IMR-90 (cell line): ENCODE measurements around the gene AKAP6. TPM values are rescaled to one million over a fixed set of nuclear protein-coding genes. Genes with fewer than 3 reads are reported as not detected.

Source experiments
- ATAC-seq: fragments of 200-7000 bp; cut with Tn5 transposase; 2 replicates; pipeline ENCODE4 v1.9.1; 2020; ENCODE audit warnings: low read depth, mild to moderate bottlenecking, moderate library complexity
- BruUV-seq: library from RNA; stranded (reverse); fragments of 400-500 nt; replicated peaks from 2 replicates; lab custom pipeline; 2021; lab: Mats Ljungman, UMichigan
- CTCF ChIA-PET: fragments of 300-600 bp; formaldehyde crosslinking; extraction: SDS; loops from one replicate; lab custom pipeline; 2021; ENCODE audit warnings: antibody characterized with exemption; lab: Yijun Ruan, JAX
- POLR2A ChIA-PET: fragments of 300-600 bp; sonication (Branson Sonifier 250); formaldehyde crosslinking; loops from one replicate; lab custom pipeline; 2022; ENCODE audit warnings: antibody characterized with exemption; ENCODE audit not compliant: unreplicated experiment; lab: Charles Lee
- DNase-seq: peaks from one replicate; pipeline ENCODE4 v3.0.0; 2013
- H2AFZ ChIP-seq: replicated peaks from 2 replicates; pipeline ENCODE3; 2013; ENCODE audit warnings: low read length, mild to moderate bottlenecking; ENCODE audit not compliant: poor library complexity
- H2AK5ac ChIP-seq: 2 replicates; pipeline ENCODE4 v1.6.1; 2013; ENCODE audit warnings: low read depth, low read length, inconsistent platforms
- H2AK9ac ChIP-seq: replicated peaks from 2 replicates; pipeline ENCODE3; 2013; ENCODE audit warnings: mild to moderate bottlenecking, low read depth, low read length, moderate library complexity; ENCODE audit not compliant: poor library complexity
- H2BK120ac ChIP-seq: 2 replicates; pipeline ENCODE4 v1.6.1; 2013; ENCODE audit warnings: low read depth, low read length, inconsistent platforms
- H2BK15ac ChIP-seq: 3 replicates; pipeline ENCODE4 v1.6.1; 2013; ENCODE audit warnings: low read depth, low read length, inconsistent platforms
- H2BK20ac ChIP-seq: 2 replicates; pipeline ENCODE4 v1.6.1; 2013; ENCODE audit warnings: low read depth, mild to moderate bottlenecking, inconsistent platforms, low read length, moderate library complexity
- H2BK5ac ChIP-seq: 2 replicates; pipeline ENCODE4 v1.6.1; 2013; ENCODE audit warnings: mild to moderate bottlenecking, low read depth, low read length, inconsistent platforms; ENCODE audit not compliant: poor library complexity, severe bottlenecking
- H3K14ac ChIP-seq: replicated peaks from 2 replicates; pipeline ENCODE4 v1.6.1; 2013; ENCODE audit warnings: low read depth, low read length, inconsistent platforms
- H3K18ac ChIP-seq: 2 replicates; pipeline ENCODE4 v1.6.1; 2013; ENCODE audit warnings: low read depth, low read length, control low read depth
- H3K23ac ChIP-seq: 2 replicates; pipeline ENCODE4 v1.6.1; 2013; ENCODE audit warnings: low read depth, low read length, inconsistent platforms
- H3K27ac ChIP-seq: 2 replicates; pipeline ENCODE4 v1.5.1; 2013; ENCODE audit warnings: mild to moderate bottlenecking, control low read depth, low read length; ENCODE audit not compliant: insufficient read depth
- H3K27me3 ChIP-seq: 2 replicates; pipeline ENCODE4 v1.6.1; 2013; ENCODE audit warnings: low read length; ENCODE audit not compliant: control insufficient read depth, insufficient read depth
- H3K36me3 ChIP-seq: 2 replicates; pipeline ENCODE4 v1.6.1; 2013; ENCODE audit warnings: low read length, mixed read lengths; ENCODE audit not compliant: control insufficient read depth, insufficient read depth
- H3K4ac ChIP-seq: 2 replicates; pipeline ENCODE4 v1.6.1; 2013; ENCODE audit warnings: low read depth, low read length, inconsistent platforms
- H3K4me1 ChIP-seq: 2 replicates; pipeline ENCODE4 v1.6.1; 2013; ENCODE audit warnings: low read length, mixed read lengths; ENCODE audit not compliant: control insufficient read depth, insufficient read depth
- H3K4me2 ChIP-seq: 2 replicates; pipeline ENCODE4 v1.6.1; 2013; ENCODE audit warnings: low read depth, mild to moderate bottlenecking, control low read depth, low read length, moderate library complexity
- H3K4me3 ChIP-seq: 2 replicates; pipeline ENCODE4 v1.5.1; 2013; ENCODE audit warnings: low read depth, mild to moderate bottlenecking, control low read depth, low read length, moderate library complexity; ENCODE audit not compliant: insufficient read depth
- H3K56ac ChIP-seq: 2 replicates; pipeline ENCODE4 v1.6.1; 2013; ENCODE audit warnings: low read length, inconsistent platforms; ENCODE audit not compliant: insufficient read depth; ENCODE audit errors: extremely low read depth
- H3K79me1 ChIP-seq, 2 experiments: 2 replicates each; pipeline ENCODE4 v1.6.1; 2013; ENCODE audit warnings: low read length in 2 of 2, inconsistent platforms in 1 of 2, low read depth in 1 of 2
- H3K9ac ChIP-seq: 2 replicates; pipeline ENCODE4 v1.6.1; 2013; ENCODE audit warnings: low read depth, low read length, control low read depth
- H3K9me1 ChIP-seq: 2 replicates; pipeline ENCODE4 v1.6.1; 2013; ENCODE audit warnings: low read length, inconsistent platforms; ENCODE audit not compliant: insufficient read depth
- H3K9me3 ChIP-seq: 2 replicates; pipeline ENCODE4 v1.6.1; 2013; ENCODE audit warnings: low read length; ENCODE audit not compliant: control insufficient read depth, insufficient read depth
- H4K20me1 ChIP-seq: 2 replicates; pipeline ENCODE4 v1.6.1; 2013; ENCODE audit warnings: low read length, inconsistent platforms; ENCODE audit not compliant: insufficient read depth
- H4K5ac ChIP-seq: 2 replicates; pipeline ENCODE4 v1.6.1; 2013; ENCODE audit warnings: mild to moderate bottlenecking, low read depth, low read length, control low read depth
- H4K8ac ChIP-seq, 2 experiments: 2 replicates each; pipeline ENCODE4 v1.6.1; 2013; ENCODE audit warnings: low read depth in 2 of 2, low read length in 2 of 2, control low read depth in 1 of 2, inconsistent platforms in 1 of 2
- H4K91ac ChIP-seq: 2 replicates; pipeline ENCODE4 v1.6.1; 2013; ENCODE audit warnings: low read depth, low read length, inconsistent platforms; ENCODE audit not compliant: insufficient read depth
- CEBPB ChIP-seq: IDR thresholded peaks from 2 replicates; pipeline ENCODE4 v1.6.1; 2012; ENCODE audit warnings: low read depth, low read length, improper control_type of control experiment
- CHD1 ChIP-seq: IDR thresholded peaks from 2 replicates; pipeline ENCODE4 v1.6.1; 2012; ENCODE audit warnings: low read depth, low read length, improper control_type of control experiment
- FOS ChIP-seq: fragments of 150-350 bp; IDR thresholded peaks from 2 replicates; pipeline ENCODE4 v1.6.1; 2016; ENCODE audit warnings: low read depth, low read length
- MAFK ChIP-seq: IDR thresholded peaks from 2 replicates; pipeline ENCODE4 v1.6.1; 2012; ENCODE audit warnings: low read depth, low read length, improper control_type of control experiment
- MXI1 ChIP-seq: IDR thresholded peaks from 2 replicates; pipeline ENCODE4 v1.6.1; 2012; ENCODE audit warnings: low read depth, mild to moderate bottlenecking, low read length, moderate library complexity, borderline replicate concordance
- NFE2L2 ChIP-seq: fragments of 150-350 bp; IDR thresholded peaks from 2 replicates; pipeline ENCODE4 v1.6.1; 2016; ENCODE audit warnings: low read depth, mild to moderate bottlenecking, low read length
- POLR2A ChIP-seq: IDR thresholded peaks from 2 replicates; pipeline ENCODE4 v1.6.1; 2012; ENCODE audit warnings: mild to moderate bottlenecking, low read depth, low read length
- RAD21 ChIP-seq: IDR thresholded peaks from 2 replicates; pipeline ENCODE4 v1.6.1; 2012; ENCODE audit warnings: low read length, improper control_type of control experiment
- RCOR1 ChIP-seq: IDR thresholded peaks from 2 replicates; pipeline ENCODE4 v1.6.1; 2012; ENCODE audit warnings: mild to moderate bottlenecking, low read length, improper control_type of control experiment; ENCODE audit not compliant: insufficient replicate concordance
- WGBS, 2 experiments: methylation state at CpG; one replicate each; pipeline versions ENCODE4 v1.1.5 to v1.1.7; 2013; ENCODE audit warnings: missing lambda C conversion rate in 2 of 2; ENCODE audit not compliant: insufficient read length in 1 of 2; ENCODE audit errors: extremely low coverage in 2 of 2; 5-methylcytosine and 5-hydroxymethylcytosine counted together
- dilution Hi-C: fragments of 300-500 bp; cut with HindIII; formaldehyde crosslinking; loops from one replicate; pipeline ENCODE4 v1.14.3; 2018; ENCODE audit warnings: low sequenced_read_pairs; ENCODE audit not compliant: unreplicated experiment
- in situ Hi-C: fragments of 300-500 bp; cut with MboI; formaldehyde crosslinking; loops from 3 replicates; pipeline ENCODE4 v1.14.3; 2019; ENCODE audit warnings: low sequenced_read_pairs, inconsistent platforms, mixed read lengths
- intact Hi-C: fragments of 100-400 bp; cut with micrococcal nuclease; formaldehyde crosslinking; loops from 2 replicates; pipeline ENCODE4 v1.10.0; 2022
- polyA plus RNA-seq, 3 experiments: library from polyadenylated mRNA; depleted of rRNA; stranded (reverse); fragments of >200 nt; gene quantifications; 2 replicates each; pipeline ENCODE4 v1.2.3, GENCODE V29; 2012; ENCODE audit warnings: low replicate concordance in 1 of 3
- total RNA-seq: library from RNA; depleted of rRNA; stranded (reverse); fragments of >200 nt; gene quantifications from 2 replicates; pipeline ENCODE4 v1.2.3, GENCODE V29; 2012
- TF ChIP-seq, protein P1 (sequence below): conservative IDR thresholded peaks from 2 replicates; pipeline ENCODE4 v1.5.1; 2012; ENCODE audit warnings: mild to moderate bottlenecking, low read depth, low read length, improper control_type of control experiment
- TF ChIP-seq, protein P2 (sequence below): fragments of 150-350 bp; IDR thresholded peaks from 2 replicates; pipeline ENCODE4 v1.6.1; 2016; ENCODE audit warnings: low read depth, mild to moderate bottlenecking, low read length, moderate library complexity, borderline replicate concordance

The AKAP6 gene
- total and polyA plus RNA-seq, 2 of the 4 experiments (the other 2 are of a cell fraction) = 0.22 to 1.6 TPM

DNA sequence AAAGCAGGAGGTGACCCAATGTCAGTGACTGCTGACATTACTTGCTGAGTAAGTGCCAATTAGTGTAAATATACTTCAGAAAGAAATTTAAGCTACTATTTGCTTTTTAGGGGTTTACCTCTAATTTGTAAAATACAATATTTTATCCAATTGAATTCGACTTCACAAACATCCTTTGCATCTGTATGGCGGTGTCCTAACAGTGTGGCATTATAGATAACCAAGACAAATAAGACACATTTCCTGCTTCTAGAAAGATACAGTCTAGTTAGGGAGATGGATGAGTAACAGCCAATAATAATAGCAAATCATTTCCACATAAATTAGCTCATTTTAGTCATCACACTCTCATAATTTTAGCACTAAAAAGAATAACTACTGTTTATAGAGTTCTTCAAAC lies 196.5 kb downstream of the AKAP6 start:
- Histone ChIP-seq H4K5ac (no peak overlapping the region), H2AK5ac (no peak overlapping the region), H2BK120ac (peak overlapping the region; percentile 20; the same call in 1 of the 2 replicates), H3K27ac (no peak overlapping the region), H2AFZ (no peak overlapping the region), H3K4me1 (peaks cover 7% of the 10 kb centered on the region), H3K9me3 (no peaks in the 10 kb centered on the region), H2BK5ac (no peak overlapping the region), H3K36me3 (no peaks in the 10 kb centered on the region), H3K14ac (0 out of 2 replicates have a peak overlapping the region, but pooled peaks have one; percentile 4), H3K27me3 (peaks cover 2% of the 10 kb centered on the region; the same call in 1 of the 2 replicates), H3K9me1 (no peaks in the 10 kb centered on the region), H4K20me1 (no peaks in the 10 kb centered on the region), H2AK9ac (no peak overlapping the region), H3K18ac (no peak overlapping the region), H3K79me1 (no peaks in the 10 kb centered on the region), H3K9ac (no peak overlapping the region), H3K4me3 (no peak overlapping the region), H4K8ac (no peak overlapping the region), H2BK15ac (no peak overlapping the region; the same call in 2 of the 3 replicates), H4K91ac (0 out of 2 replicates have a peak overlapping the region, but pooled peaks have one; percentile 49), H3K4me2 (no peak overlapping the region), H3K4ac (no peak overlapping the region), H3K56ac (no peak overlapping the region), H2BK20ac (peak overlapping the region; percentile 57; the same call in 1 of the 2 replicates), H3K23ac (no peak overlapping the region)
- dilution Hi-C loops = no loop called here
- no CpG with 5 or more reads among the region's 2 CpGs for WGBS, 2 experiments
- DNase-seq = no peak
- intact Hi-C loops = no loop called here
- POLR2A ChIA-PET = interaction anchor here (0.5 kb wide), 1 partner anchor 27 kb away, joined by 5 read pairs; no protein-coding TSS in a partner anchor
- ATAC-seq = no peak
- CTCF ChIA-PET = interaction anchor here (1.0 to 1.5 kb wide), 4 partner anchors 12 to 273 kb away, joined by 4 to 8 read pairs (median 4); no protein-coding TSS in a partner anchor
- BruUV-seq = no TSS peak
- in situ Hi-C loops = no loop called here
- no peak for TF ChIP-seq MAFK
- TF ChIP-seq, protein P1, sequence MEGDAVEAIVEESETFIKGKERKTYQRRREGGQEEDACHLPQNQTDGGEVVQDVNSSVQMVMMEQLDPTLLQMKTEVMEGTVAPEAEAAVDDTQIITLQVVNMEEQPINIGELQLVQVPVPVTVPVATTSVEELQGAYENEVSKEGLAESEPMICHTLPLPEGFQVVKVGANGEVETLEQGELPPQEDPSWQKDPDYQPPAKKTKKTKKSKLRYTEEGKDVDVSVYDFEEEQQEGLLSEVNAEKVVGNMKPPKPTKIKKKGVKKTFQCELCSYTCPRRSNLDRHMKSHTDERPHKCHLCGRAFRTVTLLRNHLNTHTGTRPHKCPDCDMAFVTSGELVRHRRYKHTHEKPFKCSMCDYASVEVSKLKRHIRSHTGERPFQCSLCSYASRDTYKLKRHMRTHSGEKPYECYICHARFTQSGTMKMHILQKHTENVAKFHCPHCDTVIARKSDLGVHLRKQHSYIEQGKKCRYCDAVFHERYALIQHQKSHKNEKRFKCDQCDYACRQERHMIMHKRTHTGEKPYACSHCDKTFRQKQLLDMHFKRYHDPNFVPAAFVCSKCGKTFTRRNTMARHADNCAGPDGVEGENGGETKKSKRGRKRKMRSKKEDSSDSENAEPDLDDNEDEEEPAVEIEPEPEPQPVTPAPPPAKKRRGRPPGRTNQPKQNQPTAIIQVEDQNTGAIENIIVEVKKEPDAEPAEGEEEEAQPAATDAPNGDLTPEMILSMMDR = no peak
- TF ChIP-seq CEBPB = no peak
- TF ChIP-seq FOS = no peak
- TF ChIP-seq, protein P2, sequence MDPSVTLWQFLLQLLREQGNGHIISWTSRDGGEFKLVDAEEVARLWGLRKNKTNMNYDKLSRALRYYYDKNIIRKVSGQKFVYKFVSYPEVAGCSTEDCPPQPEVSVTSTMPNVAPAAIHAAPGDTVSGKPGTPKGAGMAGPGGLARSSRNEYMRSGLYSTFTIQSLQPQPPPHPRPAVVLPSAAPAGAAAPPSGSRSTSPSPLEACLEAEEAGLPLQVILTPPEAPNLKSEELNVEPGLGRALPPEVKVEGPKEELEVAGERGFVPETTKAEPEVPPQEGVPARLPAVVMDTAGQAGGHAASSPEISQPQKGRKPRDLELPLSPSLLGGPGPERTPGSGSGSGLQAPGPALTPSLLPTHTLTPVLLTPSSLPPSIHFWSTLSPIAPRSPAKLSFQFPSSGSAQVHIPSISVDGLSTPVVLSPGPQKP = no peak
- TF ChIP-seq MXI1 = no peak
- no peak for TF ChIP-seq RAD21
- no peak for TF ChIP-seq RCOR1
- TF ChIP-seq CHD1 = no peak
- no peak for TF ChIP-seq POLR2A
- no peak for TF ChIP-seq NFE2L2
